ENCODE data around the gene KLHL29.

Gene KLHL29

GRCh38 chr2:23624378-23624777 lies 239.4 kb downstream of the KLHL29 start:
- no peak for FAIRE-seq

DNA sequence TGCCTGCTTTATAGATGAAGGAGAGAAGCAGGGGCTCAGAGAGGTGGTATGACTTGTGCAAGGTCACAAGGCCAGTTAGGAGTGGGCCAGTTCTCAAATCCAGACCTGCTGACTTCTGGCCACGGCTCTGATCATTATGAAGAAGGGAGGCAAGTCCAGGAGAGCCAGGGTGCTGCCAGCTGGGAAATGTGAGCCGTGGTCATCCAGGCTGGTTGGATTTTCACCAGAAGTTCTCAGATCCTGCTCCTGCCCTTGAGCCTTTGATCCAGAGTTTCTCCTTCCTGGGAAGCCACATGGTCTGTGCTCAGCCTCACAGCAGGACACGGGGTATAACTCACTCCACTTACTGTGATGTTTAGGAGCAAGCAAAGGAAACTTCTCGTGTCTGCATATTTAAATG lies 239.9 kb downstream of the KLHL29 start:
- FAIRE-seq: no peak

DNA sequence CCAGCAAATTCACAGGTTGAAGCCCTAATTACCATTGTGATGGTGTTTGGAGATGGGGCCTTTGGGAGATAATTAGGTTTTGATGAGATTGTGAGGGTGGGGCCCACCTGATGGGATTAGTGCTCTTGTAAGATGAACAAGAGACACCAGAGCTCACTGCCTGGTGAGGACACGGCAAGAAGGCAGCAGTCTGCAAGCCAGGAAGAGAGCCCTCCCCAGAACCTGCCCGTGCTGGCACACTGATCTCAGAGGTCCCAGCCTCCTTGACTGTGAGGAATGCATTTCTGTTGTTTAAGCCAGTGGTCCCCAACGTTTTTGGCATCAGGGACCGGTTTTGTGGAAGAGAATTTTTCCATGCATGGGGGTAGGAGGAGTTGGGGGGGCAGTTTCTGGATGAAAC lies 240.7 kb downstream of the KLHL29 start:
- no peak for FAIRE-seq

DNA sequence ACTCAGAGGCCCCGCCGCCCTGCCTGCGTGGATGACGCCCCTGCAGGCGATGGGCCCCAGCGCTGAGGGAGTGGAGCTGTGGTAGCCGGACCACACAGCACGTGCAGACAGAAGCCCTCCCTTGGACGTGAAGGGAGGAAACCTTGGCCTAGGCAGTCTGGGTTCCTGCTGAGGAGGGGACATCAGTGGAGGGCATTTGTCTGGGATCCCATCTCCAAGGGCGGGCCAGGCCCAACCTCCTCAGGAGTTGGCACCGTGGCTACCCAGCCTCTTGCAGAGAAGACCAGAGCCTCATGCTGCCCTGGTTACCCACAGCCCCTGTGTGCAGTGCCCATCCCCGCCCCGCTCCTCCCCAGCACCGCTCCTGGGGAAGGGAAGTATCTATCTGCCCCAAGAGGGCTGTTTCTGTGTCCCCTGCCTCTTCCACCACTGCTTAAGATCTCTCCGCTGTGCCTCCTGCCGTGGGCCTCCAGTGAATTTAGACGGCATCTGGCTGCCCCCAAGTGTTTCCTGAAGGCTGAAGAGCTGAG lies 241.8 kb downstream of the KLHL29 start:
- no peak for FAIRE-seq

DNA sequence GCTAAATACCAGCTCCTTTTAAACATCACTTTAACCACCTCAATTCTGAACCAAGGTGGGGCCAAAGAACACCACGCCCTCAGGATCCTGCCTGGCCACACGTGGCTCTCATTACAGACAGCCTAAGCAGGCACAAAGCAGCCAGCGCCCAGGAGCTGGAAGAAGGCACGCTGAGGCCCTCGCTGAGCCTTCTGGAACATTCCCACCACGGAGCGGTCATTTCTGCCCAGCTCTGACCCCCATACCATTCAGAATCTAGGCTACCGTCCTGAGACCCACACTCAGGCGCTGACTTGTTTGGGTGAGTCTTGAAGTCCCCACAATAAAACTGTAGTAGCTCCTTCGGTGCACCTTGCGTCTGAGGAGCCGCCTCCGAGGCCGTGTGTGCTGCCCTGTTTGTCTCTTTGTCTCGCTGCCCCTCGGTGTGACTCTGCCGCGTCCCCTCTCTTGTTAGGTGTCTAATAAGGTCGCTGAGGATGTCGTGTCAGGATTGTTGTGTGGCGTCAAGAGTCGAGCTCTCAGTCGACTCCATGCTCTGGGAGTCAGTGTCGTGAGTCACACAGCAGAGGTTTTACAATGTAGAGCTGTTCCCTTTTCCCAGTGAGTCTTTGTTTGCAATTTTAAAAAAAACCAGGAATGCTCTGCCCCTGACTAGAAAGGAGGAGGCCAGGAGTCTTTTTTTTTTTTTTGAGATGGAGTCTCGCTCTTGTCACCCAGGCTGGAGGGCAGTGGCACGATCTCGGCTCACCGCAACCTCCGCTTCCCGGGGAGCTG lies 242.4 kb downstream of the KLHL29 start:
- FAIRE-seq: no peak

- FAIRE-seq: no peak
These were observed 244.2 kb downstream of the KLHL29 start for GRCh38 chr2:23628926-23629771.

DNA sequence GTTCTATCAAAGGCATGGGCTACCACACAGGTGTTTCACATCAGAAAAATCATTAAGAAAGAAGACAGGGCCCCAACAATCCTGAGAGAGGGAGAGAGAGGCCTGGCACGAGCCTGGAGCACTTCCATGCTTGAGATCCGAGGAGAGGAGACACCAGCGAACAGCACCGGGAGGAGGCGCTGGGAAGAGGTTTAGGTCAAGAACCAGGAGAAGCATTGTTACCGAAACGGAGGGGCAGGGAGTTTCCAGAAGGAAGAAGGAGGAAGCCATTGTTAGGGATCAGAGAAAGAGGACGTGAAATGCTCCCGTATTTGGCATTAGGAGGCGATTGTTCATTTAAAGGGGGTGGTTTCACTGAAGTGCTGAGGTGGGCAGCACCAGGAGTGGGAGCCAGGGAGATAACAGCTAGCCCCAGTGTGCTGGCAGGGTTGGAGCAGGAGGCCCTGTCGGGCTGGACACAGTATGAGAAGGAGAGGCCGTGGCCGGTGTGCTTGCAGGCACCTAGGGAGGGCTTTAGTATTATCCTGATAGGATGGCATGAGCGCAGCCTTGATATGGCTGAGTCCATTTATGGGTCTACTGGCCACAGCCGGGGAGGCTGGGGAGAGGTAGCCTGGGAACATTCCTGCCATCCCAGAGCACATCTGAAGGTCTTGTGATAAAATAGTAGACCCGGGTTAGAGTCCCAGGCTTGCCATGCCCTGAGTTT lies 244.9 kb downstream of the KLHL29 start:
- no peak for FAIRE-seq

GRCh38 chr2:23630961-23631360 lies 246.0 kb downstream of the KLHL29 start:
- no peak for FAIRE-seq

DNA sequence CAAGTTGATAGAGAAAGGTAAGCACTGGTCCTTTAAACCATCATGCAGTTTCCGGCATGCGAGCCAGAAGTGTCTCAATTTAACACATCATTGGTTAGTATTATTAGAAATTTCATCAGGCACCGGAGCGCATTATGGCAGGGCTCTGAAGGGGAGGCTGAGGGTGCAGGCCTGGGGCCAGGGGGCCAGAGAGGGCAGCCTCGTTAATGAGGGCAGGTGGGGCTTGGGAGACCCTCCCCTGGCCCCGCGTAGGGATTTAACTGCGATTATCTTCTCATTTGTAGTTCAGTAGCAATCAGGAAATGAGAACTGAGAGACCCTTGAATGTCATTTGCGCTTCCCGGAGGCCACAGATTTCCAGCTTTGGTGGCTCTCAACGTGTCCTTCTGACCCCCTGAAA lies 246.4 kb downstream of the KLHL29 start:
- no peak for FAIRE-seq

- FAIRE-seq: no peak
These were observed 247.4 kb downstream of the KLHL29 start for GRCh38 chr2:23632386-23632785.

- no peak for FAIRE-seq
These were observed 247.9 kb downstream of the KLHL29 start for GRCh38 chr2:23632831-23633395.

DNA sequence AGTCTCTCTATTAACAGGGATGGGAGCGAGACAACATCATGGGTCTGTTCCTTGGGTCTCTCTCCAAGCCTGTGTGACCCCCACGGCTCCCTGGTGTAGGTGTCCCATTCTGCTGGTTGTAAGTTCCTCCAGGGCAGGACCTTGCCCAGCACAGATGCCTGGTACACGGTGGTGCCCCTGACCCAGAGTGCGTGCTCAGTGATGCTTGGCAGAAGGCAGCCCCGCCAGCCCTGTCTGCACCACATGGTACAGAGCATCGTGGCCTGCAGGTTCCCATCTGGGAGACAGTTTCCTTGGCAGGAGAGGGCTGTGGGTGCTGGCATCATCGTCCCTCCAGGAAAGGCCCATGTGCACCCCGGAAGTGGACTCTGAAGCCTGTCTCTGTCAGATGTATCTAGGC lies 249.0 kb downstream of the KLHL29 start:
- FAIRE-seq: no peak

DNA sequence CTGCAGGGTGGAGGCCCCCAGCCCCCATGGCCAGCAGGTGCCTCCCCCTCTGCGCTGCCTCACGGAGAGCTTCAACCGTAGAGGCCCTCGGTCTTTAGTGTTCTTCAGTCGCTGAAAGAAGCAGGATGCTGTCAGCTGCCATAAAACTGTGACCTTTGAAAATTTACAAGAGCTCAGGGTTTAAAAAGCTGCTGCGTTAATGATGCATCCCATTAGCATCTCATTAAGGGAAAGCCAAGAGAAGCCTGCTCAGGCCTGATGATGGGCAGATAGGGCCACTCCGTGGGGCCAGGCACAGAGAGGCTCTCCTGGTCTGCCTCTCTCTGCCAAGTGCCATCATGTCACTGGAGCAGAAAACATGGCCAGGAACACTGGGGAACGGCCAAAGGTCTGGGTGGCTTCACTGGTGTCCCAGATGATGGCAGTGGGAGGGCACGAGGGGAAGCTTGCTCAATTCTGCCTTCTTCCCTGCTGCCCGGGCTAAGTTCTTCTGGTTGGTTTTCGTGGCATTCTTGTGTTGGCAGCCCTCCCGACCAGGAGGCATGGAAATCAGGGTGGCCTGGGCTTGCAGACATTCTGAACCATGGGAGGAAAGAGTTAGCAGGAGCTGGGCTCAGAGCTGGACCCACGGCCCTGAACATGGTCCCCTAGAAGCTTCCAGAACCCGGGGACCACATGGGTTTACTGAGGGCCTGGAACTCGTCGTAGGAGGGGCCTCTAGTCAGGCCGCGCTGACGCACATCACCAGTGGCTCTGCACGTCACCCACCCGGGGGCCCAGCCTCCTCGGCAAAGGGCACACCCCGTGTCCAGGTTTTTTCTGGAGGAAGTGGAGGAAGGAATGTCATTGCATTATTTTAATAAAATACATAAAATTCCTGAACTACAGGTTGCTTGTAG lies 250.7 kb downstream of the KLHL29 start:
- no peak for FAIRE-seq

GRCh38 chr2:23636426-23636825 lies 251.4 kb downstream of the KLHL29 start:
- FAIRE-seq: no peak

DNA sequence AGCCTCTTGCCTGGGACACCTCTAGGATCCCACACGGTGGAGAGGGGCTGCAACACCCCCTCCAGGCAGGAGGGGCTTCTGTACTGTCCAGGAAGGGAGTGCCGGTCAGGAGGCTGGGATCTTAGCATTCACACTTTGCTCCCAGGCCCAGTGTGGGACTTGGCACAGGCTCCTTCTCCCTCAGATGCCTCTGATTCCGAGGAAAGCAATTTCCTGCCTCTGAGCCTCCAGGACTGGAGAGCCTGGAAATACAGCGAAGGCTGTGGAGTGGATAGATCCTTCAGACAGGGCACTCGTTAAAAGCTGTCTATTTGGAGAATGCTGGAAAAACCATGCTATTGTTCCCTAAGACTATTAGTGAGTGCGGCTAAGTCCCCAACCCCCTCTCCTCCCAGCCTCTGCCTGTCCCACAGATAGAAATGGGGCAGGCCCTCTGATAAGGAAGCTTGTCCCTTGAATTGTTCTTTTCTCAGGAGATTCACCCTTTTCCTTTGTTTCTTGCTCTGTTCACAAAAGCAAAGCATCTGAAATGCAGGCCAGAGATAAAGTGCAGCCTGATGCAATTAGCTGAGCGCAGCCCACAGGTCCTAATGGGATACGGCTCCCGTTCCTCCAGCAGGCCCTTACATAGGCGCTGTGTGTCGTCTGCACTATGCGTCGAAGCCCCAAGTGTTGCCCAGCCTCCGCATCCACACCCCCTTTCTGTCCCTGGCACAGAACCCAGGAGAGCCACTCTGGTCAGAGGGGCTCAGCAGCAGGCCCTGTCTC lies 252.2 kb downstream of the KLHL29 start:
- no peak for FAIRE-seq

- no peak for FAIRE-seq
These were observed 254.5 kb downstream of the KLHL29 start for GRCh38 chr2:23639406-23639982.

GRCh38 chr2:23640711-23641110 lies 255.7 kb downstream of the KLHL29 start:
- FAIRE-seq: no peak

DNA sequence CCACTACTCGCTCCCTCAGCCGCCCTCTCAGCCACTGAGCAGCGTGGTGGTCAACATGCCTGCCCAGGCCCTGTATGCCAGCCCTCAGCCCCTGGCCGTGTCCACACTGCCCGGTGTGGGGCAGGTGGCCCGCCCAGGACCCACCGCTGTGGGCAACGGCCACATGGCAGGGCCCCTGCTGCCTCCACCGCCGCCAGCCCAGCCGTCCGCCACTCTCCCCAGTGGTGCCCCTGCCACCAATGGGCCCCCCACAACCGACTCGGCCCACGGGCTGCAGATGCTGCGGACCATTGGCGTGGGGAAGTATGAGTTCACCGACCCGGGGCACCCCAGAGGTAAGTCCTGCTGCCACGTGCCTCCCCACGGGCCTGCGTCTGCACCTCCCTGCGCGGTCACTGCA lies 257.5 kb downstream of the KLHL29 start:
- no peak for FAIRE-seq

GRCh38 chr2:23645230-23645808 lies 260.3 kb downstream of the KLHL29 start:
- no peak for FAIRE-seq

GRCh38 chr2:23647563-23647962 lies 262.6 kb downstream of the KLHL29 start:
- FAIRE-seq: no peak

Data from TTC549 (cell line).